GM23248 (cell line): ENCODE results near the gene ETV5. TPM values are rescaled to one million over a fixed set of nuclear protein-coding genes. Genes with fewer than 3 reads are reported as not detected.

ENCODE experiments used
- DNase-seq: peaks from one replicate; pipeline ENCODE4 v3.0.0-alpha.2; 2015
- H2AFZ ChIP-seq: fragments of 200-600 bp; sonication (generic); 2 replicates; pipeline ENCODE4 v1.6.1; 2016; ENCODE audit warnings: antibody characterized with exemption
- H3F3A ChIP-seq: fragments of 200-600 bp; sonication (generic); 2 replicates; pipeline ENCODE4 v1.6.1; 2016; ENCODE audit warnings: mild to moderate bottlenecking, antibody characterized with exemption, mixed run types; ENCODE audit not compliant: insufficient read depth
- H3K27ac ChIP-seq: fragments of 200-600 bp; sonication (generic); 2 replicates; pipeline ENCODE4 v1.5.1; 2016; ENCODE audit warnings: mild to moderate bottlenecking
- H3K27me3 ChIP-seq: fragments of 200-600 bp; sonication (generic); replicated peaks from 2 replicates; pipeline ENCODE4 v1.6.1; 2016; ENCODE audit warnings: mild to moderate bottlenecking; ENCODE audit not compliant: insufficient read depth
- H3K36me3 ChIP-seq: fragments of 200-600 bp; sonication (generic); 2 replicates; pipeline ENCODE4 v1.6.1; 2016; ENCODE audit warnings: low read depth, mild to moderate bottlenecking
- H3K4me1 ChIP-seq: fragments of 200-600 bp; sonication (generic); 2 replicates; pipeline ENCODE4 v1.6.1; 2016; ENCODE audit warnings: mild to moderate bottlenecking; ENCODE audit not compliant: insufficient read depth
- H3K4me2 ChIP-seq: fragments of 200-600 bp; sonication (generic); one replicate; pipeline ENCODE4 v1.6.1; 2016; ENCODE audit warnings: mild to moderate bottlenecking; ENCODE audit not compliant: unreplicated experiment
- H3K4me3 ChIP-seq: fragments of 200-600 bp; sonication (generic); 2 replicates; pipeline ENCODE4 v1.5.1; 2016; ENCODE audit warnings: mild to moderate bottlenecking
- H3K79me2 ChIP-seq: fragments of 200-600 bp; sonication (generic); 2 replicates; pipeline ENCODE4 v1.6.1; 2016; ENCODE audit warnings: mild to moderate bottlenecking; ENCODE audit not compliant: insufficient read depth
- H3K9ac ChIP-seq: fragments of 200-600 bp; sonication (generic); 2 replicates; pipeline ENCODE4 v1.6.1; 2016; ENCODE audit warnings: mild to moderate bottlenecking
- H3K9me2 ChIP-seq: fragments of 200-600 bp; sonication (generic); 2 replicates; pipeline ENCODE4 v1.6.1; 2016; ENCODE audit warnings: mixed run types, mild to moderate bottlenecking, moderate library complexity; ENCODE audit not compliant: insufficient read depth
- H3K9me3 ChIP-seq: fragments of 200-600 bp; sonication (generic); one replicate; pipeline ENCODE4 v1.6.1; 2017; ENCODE audit warnings: low read depth
- H4K20me1 ChIP-seq: fragments of 200-600 bp; sonication (generic); 2 replicates; pipeline ENCODE4 v1.6.0; 2016; ENCODE audit not compliant: insufficient read depth
- EZH2 ChIP-seq: fragments of 200-600 bp; sonication (generic); IDR thresholded peaks from 2 replicates; pipeline ENCODE4 v1.6.1; 2018; ENCODE audit warnings: antibody characterized with exemption, mild to moderate bottlenecking; ENCODE audit not compliant: insufficient read depth, poor library complexity, severe bottlenecking
- EZH2phosphoT487 ChIP-seq: fragments of 200-600 bp; sonication (generic); IDR thresholded peaks from 2 replicates; pipeline ENCODE4 v1.6.1; 2018; ENCODE audit warnings: antibody characterized with exemption, moderate library complexity, mild to moderate bottlenecking, low read depth; ENCODE audit not compliant: insufficient read depth
- WGBS, 2 experiments: methylation state at CpG; one replicate each; pipeline ENCODE4 v1.1.6; 2015 to 2017; ENCODE audit warnings: low lambda C conversion rate in 2 of 2, low coverage in 1 of 2; ENCODE audit errors: missing lambda C conversion rate in 2 of 2; 5-methylcytosine and 5-hydroxymethylcytosine counted together
- in situ Hi-C: fragments of 300-500 bp; cut with MboI; formaldehyde crosslinking; loops from 2 replicates; pipeline ENCODE4 v1.15.0; 2020
- polyA plus RNA-seq: library from polyadenylated mRNA; unstranded; fragments of >200 nt; fragmentation: Nextera tagmentation; extraction: Ambion mirVana; gene quantifications from 2 replicates; pipeline ENCODE4 v1.2.1, GENCODE V29; 2016
- total RNA-seq: library from RNA; depleted of rRNA; stranded (reverse); fragments of >200 nt; shearing (Covaris generic); gene quantifications from 2 replicates; pipeline ENCODE4 v1.2.3, GENCODE V29; 2014

Gene ETV5
- total and polyA plus RNA-seq, 2 experiments from 2014 or later: 44.0 to 47.5 TPM

DNA sequence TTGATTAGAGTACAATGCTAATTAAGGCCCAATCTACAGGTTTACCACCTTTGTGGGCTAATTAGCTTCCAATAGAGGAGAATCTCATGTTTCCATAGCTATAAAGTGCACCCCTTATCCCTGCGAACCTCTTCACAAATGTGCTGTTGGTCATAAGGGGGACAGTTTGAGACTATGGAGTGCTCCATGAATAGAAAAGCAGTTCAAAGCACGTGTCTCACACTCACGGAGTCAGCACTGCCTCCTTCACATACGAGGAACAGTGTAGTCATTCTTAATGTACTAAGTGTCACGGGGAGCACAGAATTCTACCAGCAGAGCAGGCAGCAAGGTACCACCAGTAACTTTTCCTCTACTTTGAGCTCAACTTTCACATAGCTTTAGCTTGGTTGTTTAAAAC, 62.1 kb downstream of the ETV5 start:
- H3K27ac ChIP-seq: no peak overlapping the region
- no peak overlapping the region for H2AFZ ChIP-seq
- TF ChIP-seq EZH2phosphoT487 (no peak), EZH2 (no peak)
- no peaks in the 10 kb centered on the region for H3K9me3 ChIP-seq
- no peak overlapping the region for H3K4me2 ChIP-seq
- H3K9ac ChIP-seq: no peak overlapping the region
- no peak for DNase-seq
- H3K79me2 ChIP-seq: no peaks in the 10 kb centered on the region
- H3K4me3 ChIP-seq: no peak overlapping the region
- peaks cover 32% of the 10 kb centered on the region for H3K36me3 ChIP-seq
- in situ Hi-C loops: no loop called here
- no peaks in the 10 kb centered on the region for H3K27me3 ChIP-seq
- no peaks in the 10 kb centered on the region for H4K20me1 ChIP-seq
- no peaks in the 10 kb centered on the region for H3K9me2 ChIP-seq
- H3K4me1 ChIP-seq: no peaks in the 10 kb centered on the region
- H3F3A ChIP-seq: no peaks in the 10 kb centered on the region
- 95 to 99% methylated on average over 5 of the region's 5 CpGs for WGBS, 2 experiments

DNA sequence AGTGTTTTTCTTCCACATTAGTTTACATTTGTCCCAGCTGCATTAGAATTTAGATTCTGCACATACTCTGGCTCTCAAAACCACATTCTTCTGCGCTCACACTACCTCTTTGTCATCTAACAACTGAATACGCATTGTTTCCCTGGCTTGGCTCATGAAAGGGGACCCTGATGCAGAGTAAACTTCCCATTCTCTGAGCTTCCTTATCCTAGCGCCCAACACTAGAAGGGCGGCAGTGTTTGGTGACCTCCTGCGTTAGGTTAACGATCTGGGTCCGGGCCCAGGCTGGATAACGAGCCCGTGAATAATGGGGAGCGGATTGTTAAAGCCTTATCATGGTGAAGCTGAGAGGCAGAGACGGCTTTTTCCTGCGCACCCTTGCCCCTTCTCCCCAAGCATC, 63.9 kb downstream of the ETV5 start:
- no peaks in the 10 kb centered on the region for H3K79me2 ChIP-seq
- no peak overlapping the region for H3K9ac ChIP-seq
- no peaks in the 10 kb centered on the region for H3K27me3 ChIP-seq
- WGBS, 2 experiments: 70 to 75% methylated on average over 12 of the region's 12 CpGs
- peaks cover 18% of the 10 kb centered on the region for H3K36me3 ChIP-seq
- no peaks in the 10 kb centered on the region for H3F3A ChIP-seq
- no peaks in the 10 kb centered on the region for H4K20me1 ChIP-seq
- no peak overlapping the region for H3K4me3 ChIP-seq
- TF ChIP-seq EZH2: no peak
- in situ Hi-C loops: no loop called here
- H3K27ac ChIP-seq: no peak overlapping the region
- DNase-seq: no peak
- H3K4me2 ChIP-seq: no peak overlapping the region
- no peaks in the 10 kb centered on the region for H3K4me1 ChIP-seq
- no peaks in the 10 kb centered on the region for H3K9me2 ChIP-seq
- H2AFZ ChIP-seq: no peak overlapping the region
- no peaks in the 10 kb centered on the region for H3K9me3 ChIP-seq

DNA sequence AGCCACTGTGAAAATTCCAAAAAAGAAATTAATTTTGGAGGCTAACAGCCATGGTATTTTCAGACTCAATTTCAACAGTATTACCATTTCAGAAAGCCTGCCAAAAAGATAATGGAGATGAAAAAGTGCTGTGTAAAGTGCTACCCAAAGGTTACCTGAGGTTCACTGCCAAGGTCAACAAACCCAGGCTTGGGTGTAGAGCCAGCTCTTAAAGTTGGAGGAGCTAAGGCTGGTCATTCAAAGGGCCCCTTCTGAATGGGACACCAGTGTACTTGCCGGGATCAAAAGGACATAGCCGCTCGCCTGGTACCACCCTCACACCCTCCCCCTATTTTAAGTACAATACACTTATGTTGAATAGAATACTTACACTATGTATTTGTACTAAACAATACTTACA, 64.5 kb downstream of the ETV5 start:
- in situ Hi-C loops: no loop called here
- Histone ChIP-seq H3K27ac (no peak overlapping the region), H3K79me2 (no peaks in the 10 kb centered on the region), H3K9ac (no peak overlapping the region), H3K9me2 (no peaks in the 10 kb centered on the region), H2AFZ (no peak overlapping the region), H3K4me2 (no peak overlapping the region), H3K4me3 (no peak overlapping the region), H3K9me3 (no peaks in the 10 kb centered on the region), H3F3A (no peaks in the 10 kb centered on the region), H4K20me1 (no peaks in the 10 kb centered on the region), H3K4me1 (no peaks in the 10 kb centered on the region), H3K27me3 (no peaks in the 10 kb centered on the region), H3K36me3 (peaks cover 13% of the 10 kb centered on the region)
- DNase-seq: no peak
- TF ChIP-seq EZH2phosphoT487 (no peak), EZH2 (no peak)
- WGBS, 2 experiments: 85 to 89% methylated on average over 3 of the region's 3 CpGs

DNA sequence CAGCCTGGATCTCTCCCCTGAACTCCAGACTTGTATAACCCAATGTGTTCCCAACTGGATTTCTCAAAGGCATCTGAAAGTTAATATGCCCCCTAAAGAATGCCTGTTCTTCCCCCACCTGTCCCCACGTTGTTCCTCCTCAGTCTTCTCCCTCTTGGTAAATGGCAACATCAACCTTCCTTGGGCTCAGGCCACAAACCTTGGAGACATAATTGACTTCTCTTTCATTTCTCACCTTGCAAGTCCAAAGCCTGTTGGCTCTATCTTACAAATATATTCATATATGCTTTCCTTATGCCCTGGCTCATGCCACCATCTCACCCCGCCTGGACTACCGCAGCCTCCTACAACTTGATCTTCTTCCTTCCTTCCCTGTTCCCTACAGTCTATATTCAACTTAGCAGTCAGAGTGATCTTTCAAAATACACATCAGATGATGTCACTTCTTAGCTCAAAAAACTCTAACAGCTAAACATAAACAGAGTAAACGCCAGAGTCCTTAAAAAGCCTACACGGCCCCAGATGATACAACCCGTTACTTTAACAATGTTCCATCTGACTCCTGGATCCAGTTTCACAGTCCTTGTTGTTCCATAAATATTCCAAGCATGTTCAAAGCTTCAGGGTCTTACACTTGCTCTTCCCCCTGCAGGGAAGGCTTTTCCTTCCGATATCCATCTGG, 66.2 kb downstream of the ETV5 start:
- H3F3A ChIP-seq: no peaks in the 10 kb centered on the region
- no peak overlapping the region for H3K4me3 ChIP-seq
- H3K4me2 ChIP-seq: no peak overlapping the region
- H3K9ac ChIP-seq: no peak overlapping the region
- no peak overlapping the region for H2AFZ ChIP-seq
- 59% methylated on average over 7 of the region's 7 CpGs for WGBS, 2 experiments
- no peak for DNase-seq
- H3K4me1 ChIP-seq: no peaks in the 10 kb centered on the region
- H3K27me3 ChIP-seq: no peaks in the 10 kb centered on the region
- no peaks in the 10 kb centered on the region for H3K36me3 ChIP-seq
- TF ChIP-seq EZH2phosphoT487 (no peak), EZH2 (no peak)
- no peaks in the 10 kb centered on the region for H3K9me2 ChIP-seq
- no peaks in the 10 kb centered on the region for H3K79me2 ChIP-seq
- H3K9me3 ChIP-seq: no peaks in the 10 kb centered on the region
- in situ Hi-C loops: no loop called here
- no peak overlapping the region for H3K27ac ChIP-seq
- no peaks in the 10 kb centered on the region for H4K20me1 ChIP-seq

DNA sequence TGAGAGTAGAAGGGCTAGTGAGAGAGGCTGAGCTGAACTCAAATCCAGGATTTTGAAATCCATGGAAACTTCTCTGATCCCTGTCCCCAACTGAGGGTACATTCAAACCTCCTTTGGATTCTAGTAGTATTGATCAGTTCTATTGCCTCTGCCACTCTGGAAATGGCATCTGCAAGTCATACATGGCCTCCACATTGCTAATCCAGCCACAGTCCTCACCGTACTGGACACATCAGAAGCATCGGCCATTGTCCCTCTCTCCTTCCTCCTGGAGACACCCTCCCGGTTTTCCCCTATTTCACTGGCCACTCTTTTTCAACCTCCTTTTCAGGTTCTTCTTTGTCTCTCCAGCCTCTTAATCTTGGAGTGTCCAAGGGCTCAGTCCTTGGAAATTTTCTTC, 66.9 kb downstream of the ETV5 start:
- Histone ChIP-seq H3K4me3 (no peak overlapping the region), H3F3A (no peaks in the 10 kb centered on the region), H3K9me2 (no peaks in the 10 kb centered on the region), H3K27ac (no peak overlapping the region), H3K4me2 (no peak overlapping the region), H3K9me3 (no peaks in the 10 kb centered on the region), H3K27me3 (no peaks in the 10 kb centered on the region), H3K79me2 (no peaks in the 10 kb centered on the region), H3K36me3 (no peaks in the 10 kb centered on the region), H3K4me1 (no peaks in the 10 kb centered on the region), H3K9ac (no peak overlapping the region), H4K20me1 (no peaks in the 10 kb centered on the region), H2AFZ (no peak overlapping the region)
- TF ChIP-seq EZH2 (no peak), EZH2phosphoT487 (no peak)
- in situ Hi-C loops: no loop called here
- no peak for DNase-seq
- 93 to 94% methylated on average over 3 of the region's 3 CpGs for WGBS, 2 experiments
